OCI-LY1 (cell line): ENCODE measurements around the gene ZSWIM5.
"Not testable (repeated sequence)": the region's sequence is repeated elsewhere in the genome, so short reads cannot be mapped to it uniquely, and the experiment has no call there.

Source experiments
- H2AFZ ChIP-seq: fragments of 200-600 bp; sonication (generic), shearing (Covaris generic); 2 replicates; pipeline ENCODE4 v1.6.0; 2014; ENCODE audit warnings: antibody characterized with exemption, mild to moderate bottlenecking, low read length
- H3F3A ChIP-seq: fragments of 200-600 bp; sonication (generic), shearing (Covaris generic); 2 replicates; pipeline ENCODE4 v1.6.0; 2014; ENCODE audit warnings: mild to moderate bottlenecking, antibody characterized with exemption, low read length, moderate library complexity; ENCODE audit not compliant: insufficient read depth
- H3K27ac ChIP-seq: fragments of 200-600 bp; sonication (generic); 2 replicates; pipeline ENCODE4 v1.5.1; 2014; ENCODE audit warnings: low read length, mixed run types, mild to moderate bottlenecking, low read depth; ENCODE audit not compliant: poor library complexity, severe bottlenecking
- H3K27me3 ChIP-seq: fragments of 200-600 bp; sonication (generic); 2 replicates; pipeline ENCODE4 v1.6.0; 2014; ENCODE audit warnings: antibody characterized with exemption, mild to moderate bottlenecking, low read length, moderate library complexity; ENCODE audit not compliant: insufficient read depth
- H3K36me3 ChIP-seq: fragments of 200-600 bp; sonication (generic); 2 replicates; pipeline ENCODE4 v1.6.1; 2014; ENCODE audit warnings: mild to moderate bottlenecking, antibody characterized with exemption, low read length, moderate library complexity, mixed read lengths; ENCODE audit not compliant: insufficient read depth
- H3K4me1 ChIP-seq: fragments of 200-600 bp; sonication (generic); 2 replicates; pipeline ENCODE4 v1.5.1; 2014; ENCODE audit warnings: mild to moderate bottlenecking, low read length, moderate library complexity; ENCODE audit not compliant: insufficient read depth, severe bottlenecking
- H3K4me2 ChIP-seq: fragments of 200-600 bp; sonication (generic), shearing (Covaris generic); 2 replicates; pipeline ENCODE4 v1.6.1; 2014; ENCODE audit warnings: low read length
- H3K4me3 ChIP-seq: fragments of 200-600 bp; sonication (generic); 2 replicates; pipeline ENCODE4 v1.5.1; 2014; ENCODE audit warnings: low read length, low read depth, mild to moderate bottlenecking, mixed read lengths; ENCODE audit not compliant: poor library complexity, severe bottlenecking
- H3K79me2 ChIP-seq: fragments of 200-600 bp; shearing (Covaris generic); 2 replicates; pipeline ENCODE4 v1.6.1; 2016; ENCODE audit warnings: mixed run types, low read length, mixed read lengths; ENCODE audit not compliant: insufficient read depth
- H3K9ac ChIP-seq: fragments of 200-600 bp; sonication (generic), shearing (Covaris generic); 2 replicates; pipeline ENCODE4 v1.6.1; 2014; ENCODE audit warnings: mild to moderate bottlenecking, low read length, mixed read lengths
- H3K9me2 ChIP-seq: fragments of 200-600 bp; sonication (generic), shearing (Covaris generic); 2 replicates; pipeline ENCODE4 v1.6.1; 2014; ENCODE audit warnings: low read depth, mild to moderate bottlenecking, low read length, mixed read lengths
- H3K9me3 ChIP-seq: fragments of 200-600 bp; shearing (Covaris generic); 2 replicates; pipeline ENCODE4 v1.6.1; 2014; ENCODE audit warnings: low read length, mixed read lengths
- H4K20me1 ChIP-seq: fragments of 200-600 bp; sonication (generic), shearing (Covaris generic); 2 replicates; pipeline ENCODE4 v1.6.0; 2016; ENCODE audit warnings: mild to moderate bottlenecking, low read length; ENCODE audit not compliant: insufficient read depth
- EZH2 ChIP-seq: fragments of 200-600 bp; sonication (generic), shearing (Covaris generic); IDR thresholded peaks from 2 replicates; pipeline ENCODE4 v1.8.0; 2017; ENCODE audit warnings: borderline replicate concordance, mixed run types, mild to moderate bottlenecking, antibody characterized with exemption, low read length, moderate library complexity, mixed read lengths
- TF ChIP-seq, protein P1 (sequence below): fragments of 200-600 bp; sonication (generic), shearing (Covaris generic); IDR thresholded peaks from 2 replicates; pipeline ENCODE4 v1.5.1; 2017; ENCODE audit warnings: mild to moderate bottlenecking, antibody characterized with exemption, low read length, moderate library complexity, mixed read lengths

The ZSWIM5 gene

GRCh38 chr1:45230537-45230936 is 24.1 kb upstream of the ZSWIM5 start:
- Histone ChIP-seq H3K27me3 (no peaks in the 10 kb centered on the region), H3K4me1 (no peaks in the 10 kb centered on the region), H3K4me2 (no peak overlapping the region), H3K79me2 (no peaks in the 10 kb centered on the region), H3K4me3 (no peak overlapping the region), H3F3A (no peaks in the 10 kb centered on the region), H3K9me3 (no peaks in the 10 kb centered on the region), H3K36me3 (no peaks in the 10 kb centered on the region), H4K20me1 (no peaks in the 10 kb centered on the region), H3K9ac (no peak overlapping the region), H3K9me2 (no peaks in the 10 kb centered on the region), H2AFZ (no peak overlapping the region), H3K27ac (no peak overlapping the region)
- no peak for TF ChIP-seq EZH2
- TF ChIP-seq, protein P1, sequence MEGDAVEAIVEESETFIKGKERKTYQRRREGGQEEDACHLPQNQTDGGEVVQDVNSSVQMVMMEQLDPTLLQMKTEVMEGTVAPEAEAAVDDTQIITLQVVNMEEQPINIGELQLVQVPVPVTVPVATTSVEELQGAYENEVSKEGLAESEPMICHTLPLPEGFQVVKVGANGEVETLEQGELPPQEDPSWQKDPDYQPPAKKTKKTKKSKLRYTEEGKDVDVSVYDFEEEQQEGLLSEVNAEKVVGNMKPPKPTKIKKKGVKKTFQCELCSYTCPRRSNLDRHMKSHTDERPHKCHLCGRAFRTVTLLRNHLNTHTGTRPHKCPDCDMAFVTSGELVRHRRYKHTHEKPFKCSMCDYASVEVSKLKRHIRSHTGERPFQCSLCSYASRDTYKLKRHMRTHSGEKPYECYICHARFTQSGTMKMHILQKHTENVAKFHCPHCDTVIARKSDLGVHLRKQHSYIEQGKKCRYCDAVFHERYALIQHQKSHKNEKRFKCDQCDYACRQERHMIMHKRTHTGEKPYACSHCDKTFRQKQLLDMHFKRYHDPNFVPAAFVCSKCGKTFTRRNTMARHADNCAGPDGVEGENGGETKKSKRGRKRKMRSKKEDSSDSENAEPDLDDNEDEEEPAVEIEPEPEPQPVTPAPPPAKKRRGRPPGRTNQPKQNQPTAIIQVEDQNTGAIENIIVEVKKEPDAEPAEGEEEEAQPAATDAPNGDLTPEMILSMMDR = peak; percentile 11; the same call in 1 of the 2 replicates

GRCh38 chr1:45225598-45225997 is 19.2 kb upstream of the ZSWIM5 start:
- Histone ChIP-seq H3K9ac (no peak overlapping the region), H3K9me2 (no peaks in the 10 kb centered on the region), H3K79me2 (no peaks in the 10 kb centered on the region), H3K4me2 (no peak overlapping the region), H3K4me1 (no peaks in the 10 kb centered on the region), H3K9me3 (no peaks in the 10 kb centered on the region), H3K27me3 (no peaks in the 10 kb centered on the region), H3F3A (no peaks in the 10 kb centered on the region), H4K20me1 (no peaks in the 10 kb centered on the region), H3K27ac (no peak overlapping the region), H2AFZ (no peak overlapping the region), H3K36me3 (no peaks in the 10 kb centered on the region), H3K4me3 (no peak overlapping the region)
- TF ChIP-seq, protein P1 = no peak
- TF ChIP-seq EZH2 = no peak

GRCh38 chr1:45223710-45224109 is 17.3 kb upstream of the ZSWIM5 start:
- H3K79me2 ChIP-seq, H3K9me3 ChIP-seq: not testable (repeated sequence)

DNA sequence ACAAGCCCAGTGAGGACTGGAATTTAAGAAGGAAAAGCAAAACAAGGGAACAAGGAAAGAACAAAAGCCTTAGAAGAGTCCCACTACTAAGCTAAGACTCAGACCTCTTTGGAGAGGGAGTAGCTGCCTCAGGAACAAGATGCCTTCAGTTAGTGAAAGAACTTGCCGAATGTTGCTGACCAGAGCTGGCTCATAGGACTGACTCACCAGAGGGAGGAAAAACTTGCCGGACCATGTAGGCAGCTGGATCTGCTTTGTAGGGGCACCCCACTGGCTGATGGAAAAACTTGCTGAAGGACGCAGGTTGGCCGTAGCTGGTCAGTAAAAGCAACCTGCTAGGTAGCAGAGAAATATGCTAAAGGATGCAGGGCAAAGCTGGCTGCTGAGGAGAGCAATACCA is 15.3 kb upstream of the ZSWIM5 start:
- no peak overlapping the region for H2AFZ ChIP-seq
- no peaks in the 10 kb centered on the region for H3K9me2 ChIP-seq
- no peak overlapping the region for H3K4me2 ChIP-seq
- no peak overlapping the region for H3K27ac ChIP-seq
- H3K4me1 ChIP-seq = no peaks in the 10 kb centered on the region
- H3K9me3 ChIP-seq = no peaks in the 10 kb centered on the region
- no peaks in the 10 kb centered on the region for H4K20me1 ChIP-seq
- TF ChIP-seq, protein P1 = no peak
- no peak for TF ChIP-seq EZH2
- H3K4me3 ChIP-seq = no peak overlapping the region
- no peaks in the 10 kb centered on the region for H3K27me3 ChIP-seq
- no peaks in the 10 kb centered on the region for H3F3A ChIP-seq
- no peaks in the 10 kb centered on the region for H3K36me3 ChIP-seq
- H3K9ac ChIP-seq = no peak overlapping the region
- no peaks in the 10 kb centered on the region for H3K79me2 ChIP-seq

More at GRCh38 chr1:45223710-45224109, 17.3 kb upstream of the ZSWIM5 start:
- not testable (repeated sequence) for H3K4me1 ChIP-seq, H3F3A ChIP-seq, H3K27ac ChIP-seq, H3K4me2 ChIP-seq, H3K4me3 ChIP-seq, H3K9ac ChIP-seq, H2AFZ ChIP-seq, H3K9me2 ChIP-seq, H3K27me3 ChIP-seq, H3K36me3 ChIP-seq, H4K20me1 ChIP-seq
